ENCODE results near the gene KLHDC9. TPM values are rescaled to one million over a fixed set of nuclear protein-coding genes. Genes with fewer than 3 reads are reported as not detected.

Gene KLHDC9
- total and polyA plus RNA-seq, 2 of the 8 experiments (the other 6 are each of a cell fraction or from before 2014, with no cell fraction given), result 6.5 to 15.6 TPM

- POLR2A ChIA-PET (ENCODE audit: partially characterized antibody), result interaction anchor here (1.8 kb wide), 1 partner anchor 8 kb away, joined by 6 read pairs; no protein-coding TSS in a partner anchor
- Histone ChIP-seq H3K14ac (ENCODE audit: insufficient read length) (no peak overlapping the region), H3K56ac (replicated peaks; ENCODE audit: insufficient read length, low read depth, low read length) (no peak overlapping the region), H3K36me3 (ENCODE audit: control insufficient read depth in 2 of 4, insufficient read depth in 4 of 4, low read length in 3 of 4) (peaks cover 2 to 49% (median 15%) of the 10 kb centered on the region in 4 experiments; a peak in 7 of 8 replicates), H2BK20ac (ENCODE audit: low read length) (no peak overlapping the region), H2BK5ac (ENCODE audit: low read depth, low read length) (no peak overlapping the region), H2BK15ac (ENCODE audit: low read length) (no peak overlapping the region), H3K23me2 (ENCODE audit: low read depth, low read length) (peaks cover 9% of the 10 kb centered on the region), H3K79me2 (ENCODE audit: control insufficient read depth in 1 of 2, insufficient read depth in 2 of 2, low read length in 2 of 2) (peaks cover 0 to 60% of the 10 kb centered on the region in 2 experiments; a peak in 3 of 4 replicates), H4K91ac (replicated peaks; ENCODE audit: insufficient read length, low read length) (no peak overlapping the region), H3K79me1 (ENCODE audit: low read depth, low read length) (peaks cover 6% of the 10 kb centered on the region), H2AFZ (ENCODE audit: low read length) (no peak overlapping the region), H3K4me2 (ENCODE audit: insufficient read depth in 1 of 2, low read depth in 2 of 2, low read length in 2 of 2) (no peak overlapping the region), H3K4ac (replicated peaks; ENCODE audit: insufficient read length, low read depth, low read length) (no peak overlapping the region), H3K9ac (replicated peaks in 1 of 4; ENCODE audit: extremely low read depth in 1 of 4, low read depth in 3 of 4, low read length in 3 of 4) (no peak overlapping the region), H4K20me1 (replicated peaks in 1 of 2; ENCODE audit: control insufficient read depth in 1 of 2, insufficient read depth in 2 of 2, low read length in 2 of 2) (peaks cover 2 to 11% of the 10 kb centered on the region in 2 experiments), H2BK12ac (ENCODE audit: low read depth, low read length) (no peak overlapping the region), H2AK5ac (ENCODE audit: low read depth, low read length) (no peak overlapping the region), H3K4me1 (replicated peaks in 1 of 4; ENCODE audit: control insufficient read depth in 3 of 4, insufficient read depth in 4 of 4, low read length in 3 of 4) (no peaks in the 10 kb centered on the region; a peak in 1 of 7 replicates), H3K27ac (ENCODE audit: low read depth, low read length) (no peak overlapping the region), H3K9me3 (ENCODE audit: insufficient read depth in 2 of 2, low read depth in 1 of 2, low read length in 1 of 2) (no peaks in the 10 kb centered on the region), H4K8ac (ENCODE audit: extremely low read depth, insufficient read depth, low read length) (no peak overlapping the region), H3K23ac (ENCODE audit: insufficient read length) (no peak overlapping the region), H3K4me3 (ENCODE audit: extremely low read depth in 1 of 4, insufficient read depth in 2 of 4, low read depth in 3 of 4, low read length in 4 of 4) (no peak overlapping the region), H3K27me3 (replicated peaks in 1 of 4; ENCODE audit: control insufficient read depth in 3 of 4, extremely low read depth in 1 of 4, insufficient read depth in 3 of 4, low read length in 3 of 4) (no peaks in the 10 kb centered on the region), H2BK120ac (replicated peaks; ENCODE audit: low read depth, low read length) (no peak overlapping the region), H4K5ac (ENCODE audit: insufficient read length, low read depth, low read length) (no peak overlapping the region), H3K18ac (ENCODE audit: extremely low read depth, low read length) (no peak overlapping the region)
- DNase-seq (ENCODE audit: low read depth in 1 of 2, low spot score in 2 of 2) (no peak), FAIRE-seq (no peak)
- WGBS, 2 experiments (ENCODE audit: extremely low coverage in 1 of 2, insufficient coverage in 1 of 2, insufficient read length in 1 of 2, insufficient replicate concordance in 2 of 2, low coverage in 1 of 2, low lambda C conversion rate in 2 of 2, missing lambda C conversion rate in 1 of 2), result 91% methylated on average over 4 of the region's 4 CpGs; no CpG with 5 or more reads in 1 of the 2 experiments
- CTCF ChIA-PET (ENCODE audit: partially characterized antibody), result interaction anchor here (0.6 to 1.1 kb wide), 2 partner anchors 11 to 13 kb away, joined by 3 to 4 read pairs; no protein-coding TSS in a partner anchor
- no peak for TF ChIP-seq SAP30 (IDR thresholded peaks at IDR 0.05; ENCODE audit: insufficient read depth, insufficient replicate concordance, low read length)
- no peak for TF ChIP-seq POU5F1 (IDR thresholded peaks at IDR 0.05; ENCODE audit: low read depth, low read length)
- no peak for TF ChIP-seq ASH2L (IDR thresholded peaks at IDR 0.05; ENCODE audit: low read length)
- no peak for TF ChIP-seq TEAD4 (IDR thresholded peaks at IDR 0.05; ENCODE audit: low read depth, low read length)
- TF ChIP-seq CEBPB (IDR thresholded peaks at IDR 0.05; ENCODE audit: low read depth, low read length), result no peak
- no peak for TF ChIP-seq HDAC2 (IDR thresholded peaks at IDR 0.05; ENCODE audit: borderline replicate concordance in 1 of 2, low read depth in 2 of 2, low read length in 2 of 2)
- no peak for TF ChIP-seq CHD1 (IDR thresholded peaks at IDR 0.05; ENCODE audit: low read depth, low read length)
- no peak for TF ChIP-seq RFX5 (IDR thresholded peaks at IDR 0.05; ENCODE audit: borderline replicate concordance, low read depth, low read length)
- TF ChIP-seq RNF2 (IDR thresholded peaks at IDR 0.05; ENCODE audit: borderline replicate concordance, low read depth, low read length, missing control alignments, poor library complexity, severe bottlenecking), result no peak
- TF ChIP-seq TAF7 (optimal IDR thresholded peaks at IDR 0.05; ENCODE audit: borderline replicate concordance, low read depth, low read length), result no peak
- no peak for TF ChIP-seq EP300 (IDR thresholded peaks at IDR 0.05; ENCODE audit: borderline replicate concordance in 1 of 2, low read depth in 2 of 2, low read length in 2 of 2)
Measured at GRCh38 chr1:161128591-161129420, 30.6 kb downstream of the KLHDC9 start.
